A549 (cell line): Measurements from ENCODE around the gene SORCS2. TPM values are rescaled to one million over a fixed set of nuclear protein-coding genes. Genes with fewer than 3 reads are reported as not detected.

Source experiments
- ATAC-seq, 2 experiments: fragments of 200-7000 bp in 1 of 2; fragments of >200 bp in 1 of 2; cut with Nextera tagmentation in 1 of 2; cut with Tn5 transposase in 1 of 2; 3 replicates each; pipeline versions ENCODE4 v1.8.0 to v1.9.1; 2018 to 2020; ENCODE audit warnings: mild to moderate bottlenecking in 1 of 2, moderate library complexity in 1 of 2
- CTCF ChIA-PET: fragments of 300-600 bp; sonication (Branson Sonifier 250); formaldehyde crosslinking; extraction: SDS; loops from one replicate; lab custom pipeline; 2021; ENCODE audit warnings: antibody characterized with exemption, inconsistent platforms; lab: Yijun Ruan, JAX
- POLR2A ChIA-PET: fragments of 350-600 bp; formaldehyde crosslinking; extraction: SDS; loops from one replicate; lab custom pipeline; 2021; ENCODE audit warnings: antibody characterized with exemption, inconsistent platforms; lab: Yijun Ruan, JAX
- DNase-seq, 2 experiments: peaks; one replicate each; pipeline versions ENCODE4 v3.0.0 to v3.0.0-alpha.2; 2011 to 2016; ENCODE audit warnings: low read depth in 1 of 2, low spot score in 1 of 2
- FAIRE-seq: peaks from 2 replicates; lab custom pipeline; 2011; peaks lifted over from hg19 to GRCh38; lab: Jason Lieb, UNC
- H3K27ac ChIP-seq, 2 experiments: fragments of >200 bp; sonication (Bioruptor Twin); formaldehyde crosslinking; 3 replicates each; pipeline ENCODE4 v1.5.1; 2016 to 2017
- H3K4me1 ChIP-seq: fragments of >200 bp; sonication (Bioruptor Twin); formaldehyde crosslinking; 3 replicates; pipeline ENCODE4 v1.6.1; 2016
- H3K4me2 ChIP-seq: fragments of >200 bp; sonication (Bioruptor Twin); formaldehyde crosslinking; 3 replicates; pipeline ENCODE4 v1.6.1; 2016
- H3K4me3 ChIP-seq: fragments of >200 bp; sonication (Bioruptor Twin); formaldehyde crosslinking; 3 replicates; pipeline ENCODE4 v1.5.1; 2016
- H3K9me3 ChIP-seq: fragments of >200 bp; sonication (Bioruptor Twin); formaldehyde crosslinking; 3 replicates; pipeline ENCODE4 v1.6.1; 2016
- CHD4 ChIP-seq: fragments of 200-600 bp; sonication (generic); IDR thresholded peaks from 2 replicates; pipeline ENCODE4 v1.6.1; 2016; ENCODE audit warnings: antibody characterized with exemption, mild to moderate bottlenecking, borderline replicate concordance
- EHF ChIP-seq: fragments of 250-450 bp; sonication (Bioruptor Pico); IDR thresholded peaks from 2 replicates; pipeline ENCODE4 v1.5.0; 2020; ENCODE audit warnings: mild to moderate bottlenecking
- EHMT2 ChIP-seq: fragments of 200-600 bp; sonication (generic); IDR thresholded peaks from 2 replicates; pipeline ENCODE4 v1.6.1; 2016; ENCODE audit warnings: antibody characterized with exemption, low read depth, mild to moderate bottlenecking, moderate library complexity
- EP300 ChIP-seq, 2 experiments: fragments of >200 bp; sonication (Bioruptor Twin); formaldehyde crosslinking; IDR thresholded peaks; 2 replicates in 1 of 2; 3 replicates in 1 of 2; pipeline ENCODE4 v1.6.1; 2016 to 2017
- FOXS1 ChIP-seq: fragments of 250-450 bp; sonication (Bioruptor Pico); IDR thresholded peaks from 2 replicates; pipeline ENCODE4 v1.5.0; 2020; ENCODE audit warnings: mild to moderate bottlenecking, moderate library complexity
- HEYL ChIP-seq: fragments of 250-450 bp; sonication (Bioruptor Pico); IDR thresholded peaks from 2 replicates; pipeline ENCODE4 v1.8.0; 2021; ENCODE audit warnings: mild to moderate bottlenecking, moderate library complexity
- HOXA7 ChIP-seq: fragments of 250-450 bp; sonication (Bioruptor Pico); IDR thresholded peaks from 2 replicates; pipeline ENCODE4 v1.5.0; 2020; ENCODE audit warnings: mild to moderate bottlenecking, moderate library complexity
- HOXB13 ChIP-seq: fragments of 250-450 bp; sonication (Bioruptor Pico); IDR thresholded peaks from 2 replicates; pipeline ENCODE4 v1.5.0; 2020; ENCODE audit warnings: low read depth, mild to moderate bottlenecking, moderate library complexity
- HOXB5 ChIP-seq: fragments of 250-450 bp; sonication (Bioruptor Pico); IDR thresholded peaks from 2 replicates; pipeline ENCODE4 v1.5.0; 2020; ENCODE audit warnings: mild to moderate bottlenecking, moderate library complexity
- JUN ChIP-seq, 2 experiments: fragments of >200 bp; sonication (Bioruptor Twin); formaldehyde crosslinking; IDR thresholded peaks; 2 replicates in 1 of 2; 3 replicates in 1 of 2; pipeline ENCODE4 v1.6.1; 2016 to 2017
- MAZ ChIP-seq: fragments of 150-350 bp; IDR thresholded peaks from 2 replicates; pipeline ENCODE4 v1.6.1; 2014; ENCODE audit warnings: antibody characterized with exemption, low read depth, low read length, borderline replicate concordance
- NFE2L2 ChIP-seq: fragments of 150-350 bp; conservative IDR thresholded peaks from 2 replicates; pipeline ENCODE4 v1.6.1; 2014; ENCODE audit warnings: low read length
- PHF8 ChIP-seq: fragments of 200-600 bp; sonication (generic); IDR thresholded peaks from 2 replicates; pipeline ENCODE4 v1.6.1; 2016; ENCODE audit warnings: low read depth, mild to moderate bottlenecking, antibody characterized with exemption, moderate library complexity, borderline replicate concordance
- POLR2A ChIP-seq: IDR thresholded peaks from 2 replicates; pipeline ENCODE4 v1.6.1; 2012; ENCODE audit warnings: mild to moderate bottlenecking, low read length
- POLR2AphosphoS2 ChIP-seq: conservative IDR thresholded peaks from 2 replicates; pipeline ENCODE4 v1.6.1; 2012; ENCODE audit warnings: low read length, improper control_type of control experiment, inconsistent platforms
- RAD21 ChIP-seq, 2 experiments: fragments of >200 bp in 1 of 2; sonication (Bioruptor Twin) in 1 of 2; formaldehyde crosslinking in 1 of 2; IDR thresholded peaks in 1 of 2; conservative IDR thresholded peaks in 1 of 2; 2 replicates in 1 of 2; 3 replicates in 1 of 2; pipeline ENCODE4 v1.6.1; 2012 to 2018; ENCODE audit warnings: inconsistent platforms in 1 of 2
- RARB ChIP-seq: fragments of 250-450 bp; sonication (Bioruptor Pico); IDR thresholded peaks from 2 replicates; pipeline ENCODE4 v1.8.0; 2021; ENCODE audit warnings: mild to moderate bottlenecking, moderate library complexity
- RCOR1 ChIP-seq: fragments of 150-350 bp; IDR thresholded peaks from 2 replicates; pipeline ENCODE4 v1.6.1; 2014; ENCODE audit warnings: antibody characterized with exemption, low read length, low read depth
- SMC3 ChIP-seq: fragments of >200 bp; sonication (Bioruptor Twin); formaldehyde crosslinking; IDR thresholded peaks from 3 replicates; pipeline ENCODE4 v1.6.1; 2018; ENCODE audit warnings: inconsistent platforms
- SREBF2 ChIP-seq: fragments of 450-650 bp; IDR thresholded peaks from 2 replicates; pipeline ENCODE4 v1.6.1; 2014; ENCODE audit warnings: mild to moderate bottlenecking, moderate library complexity
- ZNF302 ChIP-seq: fragments of 250-450 bp; sonication (Bioruptor Pico); IDR thresholded peaks from 2 replicates; pipeline ENCODE4 v1.9.0; 2021; ENCODE audit warnings: inconsistent platforms, mild to moderate bottlenecking, moderate library complexity
- ZSCAN20 ChIP-seq: fragments of 250-450 bp; sonication (Bioruptor Pico); IDR thresholded peaks from 2 replicates; pipeline ENCODE4 v1.8.0; 2022; ENCODE audit warnings: mild to moderate bottlenecking, moderate library complexity
- WGBS: methylation state at CpG from one replicate; pipeline ENCODE4 v1.1.6; 2017; ENCODE audit errors: missing lambda C conversion rate; 5-methylcytosine and 5-hydroxymethylcytosine counted together
- polyA plus RNA-seq, 4 experiments: library from polyadenylated mRNA; depleted of rRNA in 3 of 4; stranded (reverse); fragments of >200 nt; fragmentation: RNase III in 1 of 4; extraction: RNeasy Plus Mini Kit Qiagen cat#74134 plus additional on column Dnase treatment in 1 of 4; gene quantifications; 2 replicates in 3 of 4; 3 replicates in 1 of 4; pipeline ENCODE4 v1.2.3, GENCODE V29; 2011 to 2017
- TF ChIP-seq, protein P1 (sequence below): IDR thresholded peaks from 2 replicates; pipeline ENCODE4 v1.6.1; 2012; ENCODE audit warnings: low read depth, borderline replicate concordance
- TF ChIP-seq, protein P2 (sequence below): fragments of >200 bp; sonication (Bioruptor Twin); formaldehyde crosslinking; IDR thresholded peaks from 3 replicates; pipeline ENCODE4 v1.5.1; 2016
- TF ChIP-seq, protein P3 (sequence below): fragments of 450-650 bp; IDR thresholded peaks from 2 replicates; pipeline ENCODE4 v1.6.1; 2014; ENCODE audit warnings: antibody characterized with exemption

Gene SORCS2
- polyA plus RNA-seq, 2 of the 4 experiments (the other 2 are of a cell fraction) = 1.4 to 4.6 TPM

DNA sequence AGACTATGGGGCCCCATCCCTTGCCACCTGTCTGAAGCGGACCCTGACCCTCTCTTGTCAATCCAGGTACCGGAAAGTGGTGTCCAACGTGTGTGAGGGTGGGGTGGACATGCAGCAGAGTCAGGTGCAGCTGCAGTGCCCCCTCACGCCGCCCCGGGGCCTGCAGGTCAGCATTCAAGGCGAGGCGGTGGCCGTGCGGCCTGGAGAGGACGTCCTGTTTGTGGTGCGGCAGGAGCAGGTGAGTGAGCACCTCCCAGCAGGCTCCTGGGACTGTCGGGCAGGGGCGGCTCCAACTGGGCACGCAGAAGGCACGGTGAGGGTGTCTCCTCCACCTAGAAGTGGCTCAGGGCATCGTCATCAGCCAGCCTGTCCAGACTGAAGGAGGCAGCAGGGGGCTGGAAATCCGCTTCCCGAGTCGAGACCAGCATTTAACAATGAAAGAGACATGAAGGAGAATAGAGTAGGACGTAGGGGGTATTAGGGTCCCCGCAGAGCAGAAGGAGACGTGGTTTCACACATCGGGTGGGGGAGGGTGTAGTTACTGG, 525.7 kb downstream of the SORCS2 start:
- Histone ChIP-seq H3K4me3 (no peak overlapping the region), H3K4me2 (no peak overlapping the region), H3K9me3 (no peaks in the 10 kb centered on the region), H3K27ac (no peak overlapping the region), H3K4me1 (no peaks in the 10 kb centered on the region)
- ChIA-PET POLR2A (no interaction called here), CTCF (no interaction called here)
- no peak for ATAC-seq
- no peak for DNase-seq
- WGBS = 76% methylated on average over 10 of the region's 24 CpGs
- FAIRE-seq = no peak
- TF ChIP-seq EHF (CRISPR knock-in tag) = no peak
- no peak for TF ChIP-seq EHMT2
- TF ChIP-seq RARB (CRISPR knock-in tag) = no peak
- no peak for TF ChIP-seq RAD21 (conservative IDR thresholded peaks at IDR 0.05 in 1 of 2, IDR thresholded peaks at IDR 0.05 in 1 of 2)
- TF ChIP-seq ZSCAN20 (CRISPR knock-in tag) = no peak
- no peak for TF ChIP-seq PHF8
- TF ChIP-seq CHD4 = no peak
- TF ChIP-seq SREBF2 = no peak
- TF ChIP-seq FOXS1 (CRISPR knock-in tag) = no peak
- TF ChIP-seq, protein P1, sequence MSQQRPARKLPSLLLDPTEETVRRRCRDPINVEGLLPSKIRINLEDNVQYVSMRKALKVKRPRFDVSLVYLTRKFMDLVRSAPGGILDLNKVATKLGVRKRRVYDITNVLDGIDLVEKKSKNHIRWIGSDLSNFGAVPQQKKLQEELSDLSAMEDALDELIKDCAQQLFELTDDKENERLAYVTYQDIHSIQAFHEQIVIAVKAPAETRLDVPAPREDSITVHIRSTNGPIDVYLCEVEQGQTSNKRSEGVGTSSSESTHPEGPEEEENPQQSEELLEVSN = no peak
- no peak for TF ChIP-seq ZNF302 (CRISPR knock-in tag)
- TF ChIP-seq JUN (IDR thresholded peaks at IDR 0.05) = no peak

DNA sequence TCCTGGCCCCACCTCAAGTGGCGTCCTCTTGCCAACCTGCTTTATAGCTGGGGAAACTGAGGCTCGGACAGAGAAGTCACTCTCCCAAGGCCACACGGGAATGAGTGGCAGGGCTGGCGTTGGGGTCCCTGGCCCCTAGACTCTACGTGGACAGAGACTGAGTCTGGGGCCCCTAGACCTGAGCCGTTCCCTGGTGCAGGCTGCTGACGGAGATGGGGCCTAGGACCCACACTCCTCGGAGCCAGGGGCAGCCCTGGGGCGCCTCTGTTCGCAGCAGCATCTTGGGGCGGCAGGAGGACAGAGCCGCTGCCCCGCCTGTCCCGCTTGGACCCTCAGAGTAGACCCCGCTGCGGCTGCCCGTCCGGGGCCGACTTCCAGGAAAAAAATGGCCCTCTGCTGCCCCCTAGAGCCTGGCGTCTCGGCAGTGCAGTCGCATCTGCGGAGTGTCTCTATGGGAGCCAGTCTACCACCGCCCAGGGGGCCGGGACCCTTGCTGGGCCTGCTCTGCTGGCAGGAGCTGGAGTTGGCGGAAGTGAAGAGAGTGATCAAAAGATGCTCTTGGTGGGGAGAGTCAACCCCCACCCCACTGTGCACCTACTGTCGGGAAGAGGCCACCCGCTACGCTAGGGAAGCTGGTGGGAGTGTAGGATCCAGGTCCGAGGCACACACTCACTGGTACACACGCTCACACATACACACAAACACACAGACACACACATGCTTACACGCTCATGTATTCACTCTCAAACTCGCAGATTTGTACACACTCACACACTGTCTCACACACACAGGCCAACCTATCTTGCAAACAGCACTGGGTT, 527.2 kb downstream of the SORCS2 start:
- ATAC-seq (peak; percentile 88 to 93), FAIRE-seq (no peak), DNase-seq (peak in 1 of 2 experiments; percentile 78)
- Histone ChIP-seq H3K4me3 (no peak overlapping the region), H3K27ac (peak overlapping the region in 1 of 2 experiments; percentile 56; a peak in 3 of 6 replicates), H3K4me2 (peak overlapping the region; percentile 75), H3K9me3 (no peaks in the 10 kb centered on the region), H3K4me1 (no peaks in the 10 kb centered on the region)
- TF ChIP-seq, protein P2, sequence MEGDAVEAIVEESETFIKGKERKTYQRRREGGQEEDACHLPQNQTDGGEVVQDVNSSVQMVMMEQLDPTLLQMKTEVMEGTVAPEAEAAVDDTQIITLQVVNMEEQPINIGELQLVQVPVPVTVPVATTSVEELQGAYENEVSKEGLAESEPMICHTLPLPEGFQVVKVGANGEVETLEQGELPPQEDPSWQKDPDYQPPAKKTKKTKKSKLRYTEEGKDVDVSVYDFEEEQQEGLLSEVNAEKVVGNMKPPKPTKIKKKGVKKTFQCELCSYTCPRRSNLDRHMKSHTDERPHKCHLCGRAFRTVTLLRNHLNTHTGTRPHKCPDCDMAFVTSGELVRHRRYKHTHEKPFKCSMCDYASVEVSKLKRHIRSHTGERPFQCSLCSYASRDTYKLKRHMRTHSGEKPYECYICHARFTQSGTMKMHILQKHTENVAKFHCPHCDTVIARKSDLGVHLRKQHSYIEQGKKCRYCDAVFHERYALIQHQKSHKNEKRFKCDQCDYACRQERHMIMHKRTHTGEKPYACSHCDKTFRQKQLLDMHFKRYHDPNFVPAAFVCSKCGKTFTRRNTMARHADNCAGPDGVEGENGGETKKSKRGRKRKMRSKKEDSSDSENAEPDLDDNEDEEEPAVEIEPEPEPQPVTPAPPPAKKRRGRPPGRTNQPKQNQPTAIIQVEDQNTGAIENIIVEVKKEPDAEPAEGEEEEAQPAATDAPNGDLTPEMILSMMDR = peak; percentile 64
- TF ChIP-seq EHMT2 (no peak), POLR2AphosphoS2 (no peak), HEYL (CRISPR knock-in tag) (no peak), SREBF2 (no peak), JUN (IDR thresholded peaks at IDR 0.05) (no peak), HOXA7 (CRISPR knock-in tag) (no peak), HOXB13 (CRISPR knock-in tag) (no peak), RAD21 (conservative IDR thresholded peaks at IDR 0.05 in 1 of 2, IDR thresholded peaks at IDR 0.05 in 1 of 2) (peak; percentile 70 to 84), POLR2A (no peak), MAZ (no peak), NFE2L2 (no peak), HOXB5 (CRISPR knock-in tag) (no peak), EP300 (IDR thresholded peaks at IDR 0.05) (no peak), RCOR1 (no peak), SMC3 (peak; percentile 70)
- TF ChIP-seq, protein P3, sequence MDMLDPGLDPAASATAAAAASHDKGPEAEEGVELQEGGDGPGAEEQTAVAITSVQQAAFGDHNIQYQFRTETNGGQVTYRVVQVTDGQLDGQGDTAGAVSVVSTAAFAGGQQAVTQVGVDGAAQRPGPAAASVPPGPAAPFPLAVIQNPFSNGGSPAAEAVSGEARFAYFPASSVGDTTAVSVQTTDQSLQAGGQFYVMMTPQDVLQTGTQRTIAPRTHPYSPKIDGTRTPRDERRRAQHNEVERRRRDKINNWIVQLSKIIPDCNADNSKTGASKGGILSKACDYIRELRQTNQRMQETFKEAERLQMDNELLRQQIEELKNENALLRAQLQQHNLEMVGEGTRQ = no peak
- CTCF ChIA-PET = interaction anchor here (0.6 to 2.0 kb wide), 42 partner anchors 8 to 608 kb away, joined by 3 to 8 read pairs (median 3); partner anchors contain the start of gene SORCS2
- POLR2A ChIA-PET = no interaction called here
- 20% methylated on average over 16 of the region's 33 CpGs for WGBS
